ENCODE data around the gene EHMT1.

The EHMT1 gene

DNA sequence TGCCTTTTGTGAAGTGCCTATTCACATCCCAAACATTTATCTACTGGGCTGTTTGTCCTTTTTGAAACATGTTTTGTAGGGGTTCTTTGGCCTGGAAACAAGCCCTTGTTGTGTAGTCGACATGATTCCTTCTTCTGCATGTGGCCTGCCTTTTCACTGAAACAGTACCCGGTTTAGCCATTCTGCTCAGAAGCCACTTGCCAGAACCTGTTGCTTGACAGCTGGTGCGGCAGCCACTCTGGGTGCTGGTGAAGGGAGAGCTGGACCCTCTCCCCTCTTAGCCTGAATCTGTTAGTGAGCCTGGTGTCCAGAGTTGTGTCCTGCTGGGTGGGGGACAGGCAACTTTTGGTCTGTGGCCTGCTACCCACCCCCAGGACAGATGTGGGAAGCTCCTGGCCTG lies 129.9 kb downstream of the EHMT1 start:
- Histone ChIP-seq H3K36me3 (ENCODE audit: insufficient read depth, low read length) (peaks cover 78% of the 10 kb centered on the region), H3K27me3 (ENCODE audit: insufficient read depth, low read length) (no peaks in the 10 kb centered on the region), H3K27ac (ENCODE audit: low read depth, low read length) (no peak overlapping the region), H3K9ac (ENCODE audit: low read depth, low read length) (no peak overlapping the region), H3K4me1 (ENCODE audit: insufficient read depth, low read length) (peaks cover 3% of the 10 kb centered on the region; the same call in 1 of the 2 replicates), H3K9me3 (ENCODE audit: insufficient read depth, low read depth, low read length) (no peaks in the 10 kb centered on the region), H3K4me3 (ENCODE audit: low read length) (no peak overlapping the region)
- 97% methylated on average over 3 of the region's 3 CpGs for WGBS

GRCh38 chr9:137749511-137749910 lies 130.7 kb downstream of the EHMT1 start:
- WGBS: 95% methylated on average over 4 of the region's 4 CpGs
- H3K36me3 ChIP-seq (ENCODE audit: insufficient read depth, low read length): peaks cover 78% of the 10 kb centered on the region
- H3K27ac ChIP-seq (ENCODE audit: low read depth, low read length): no peak overlapping the region
- no peak overlapping the region for H3K4me3 ChIP-seq (ENCODE audit: low read length)
- no peaks in the 10 kb centered on the region for H3K9me3 ChIP-seq (ENCODE audit: insufficient read depth, low read depth, low read length)
- peaks cover 3% of the 10 kb centered on the region; the same call in 1 of the 2 replicates for H3K4me1 ChIP-seq (ENCODE audit: insufficient read depth, low read length)
- H3K9ac ChIP-seq (ENCODE audit: low read depth, low read length): no peak overlapping the region
- H3K27me3 ChIP-seq (ENCODE audit: insufficient read depth, low read length): no peaks in the 10 kb centered on the region

GRCh38 chr9:137750007-137750406 lies 131.2 kb downstream of the EHMT1 start:
- H3K27ac ChIP-seq (ENCODE audit: low read depth, low read length): no peak overlapping the region
- peaks cover 78% of the 10 kb centered on the region for H3K36me3 ChIP-seq (ENCODE audit: insufficient read depth, low read length)
- no peak overlapping the region for H3K4me3 ChIP-seq (ENCODE audit: low read length)
- peaks cover 3% of the 10 kb centered on the region; the same call in 1 of the 2 replicates for H3K4me1 ChIP-seq (ENCODE audit: insufficient read depth, low read length)
- no peaks in the 10 kb centered on the region for H3K9me3 ChIP-seq (ENCODE audit: insufficient read depth, low read depth, low read length)
- H3K27me3 ChIP-seq (ENCODE audit: insufficient read depth, low read length): no peaks in the 10 kb centered on the region
- no CpG with 5 or more reads among the region's 3 CpGs for WGBS
- H3K9ac ChIP-seq (ENCODE audit: low read depth, low read length): no peak overlapping the region

GRCh38 chr9:137750566-137750965 lies 131.8 kb downstream of the EHMT1 start:
- H3K9ac ChIP-seq (ENCODE audit: low read depth, low read length): no peak overlapping the region
- H3K27me3 ChIP-seq (ENCODE audit: insufficient read depth, low read length): no peaks in the 10 kb centered on the region
- WGBS: 92% methylated on average over 10 of the region's 10 CpGs
- H3K36me3 ChIP-seq (ENCODE audit: insufficient read depth, low read length): peaks cover 78% of the 10 kb centered on the region
- H3K27ac ChIP-seq (ENCODE audit: low read depth, low read length): no peak overlapping the region
- H3K9me3 ChIP-seq (ENCODE audit: insufficient read depth, low read depth, low read length): no peaks in the 10 kb centered on the region
- no peak overlapping the region for H3K4me3 ChIP-seq (ENCODE audit: low read length)
- H3K4me1 ChIP-seq (ENCODE audit: insufficient read depth, low read length): peaks cover 3% of the 10 kb centered on the region; the same call in 1 of the 2 replicates

DNA sequence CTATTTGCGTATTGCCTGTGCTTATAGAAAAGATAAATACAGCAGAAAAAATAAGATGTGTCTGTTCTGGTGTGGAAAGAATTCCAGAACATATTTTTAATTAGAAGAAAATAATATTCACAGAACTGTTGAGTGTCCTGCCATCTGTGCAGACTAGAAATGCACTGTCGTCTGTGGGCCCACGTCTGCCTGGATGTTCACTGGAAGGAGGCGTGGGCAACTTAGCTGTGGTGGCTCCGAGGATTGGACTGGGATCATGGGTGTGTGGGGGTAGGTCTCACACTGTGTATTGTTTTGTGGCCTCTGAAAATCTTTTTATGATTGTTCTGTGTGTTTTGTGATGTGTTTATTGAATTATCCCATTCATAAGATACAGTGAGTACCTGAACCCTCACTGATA lies 132.8 kb downstream of the EHMT1 start:
- Histone ChIP-seq H3K27me3 (ENCODE audit: insufficient read depth, low read length) (no peaks in the 10 kb centered on the region), H3K4me3 (ENCODE audit: low read length) (no peak overlapping the region), H3K4me1 (ENCODE audit: insufficient read depth, low read length) (no peaks in the 10 kb centered on the region), H3K27ac (ENCODE audit: low read depth, low read length) (no peak overlapping the region), H3K9me3 (ENCODE audit: insufficient read depth, low read depth, low read length) (no peaks in the 10 kb centered on the region), H3K36me3 (ENCODE audit: insufficient read depth, low read length) (peaks cover 78% of the 10 kb centered on the region), H3K9ac (ENCODE audit: low read depth, low read length) (no peak overlapping the region)
- WGBS: 94% methylated on average over 5 of the region's 5 CpGs

DNA sequence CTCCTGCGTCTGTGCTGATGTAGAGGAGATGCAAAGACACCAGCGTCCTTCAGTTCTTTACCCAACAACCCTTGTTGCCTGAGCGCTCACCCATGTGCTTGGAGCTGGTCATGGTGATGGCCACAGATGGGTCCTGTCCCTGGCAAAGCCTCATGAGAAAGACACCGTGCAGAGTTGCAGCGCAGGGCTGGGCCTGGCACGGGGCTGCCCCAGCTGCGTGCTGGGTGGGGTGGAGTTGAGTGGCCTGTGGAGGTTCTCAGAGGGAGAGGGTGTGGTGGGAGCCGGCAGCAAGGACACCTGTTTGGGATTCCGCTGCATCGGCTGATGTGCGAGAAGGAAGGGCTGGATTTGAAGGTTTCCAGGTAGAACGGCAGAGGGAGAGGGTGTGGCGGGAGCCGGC lies 133.6 kb downstream of the EHMT1 start:
- 92% methylated on average over 14 of the region's 14 CpGs for WGBS
- Histone ChIP-seq H3K27ac (ENCODE audit: low read depth, low read length) (no peak overlapping the region), H3K9ac (ENCODE audit: low read depth, low read length) (no peak overlapping the region), H3K4me1 (ENCODE audit: insufficient read depth, low read length) (no peaks in the 10 kb centered on the region), H3K27me3 (ENCODE audit: insufficient read depth, low read length) (no peaks in the 10 kb centered on the region), H3K4me3 (ENCODE audit: low read length) (no peak overlapping the region), H3K36me3 (ENCODE audit: insufficient read depth, low read length) (peaks cover 81% of the 10 kb centered on the region), H3K9me3 (ENCODE audit: insufficient read depth, low read depth, low read length) (no peaks in the 10 kb centered on the region)

GRCh38 chr9:137753192-137753765 lies 134.5 kb downstream of the EHMT1 start:
- no peak overlapping the region for H3K4me3 ChIP-seq (ENCODE audit: low read length)
- 96% methylated on average over 21 of the region's 22 CpGs for WGBS
- H3K4me1 ChIP-seq (ENCODE audit: insufficient read depth, low read length): no peaks in the 10 kb centered on the region
- H3K9me3 ChIP-seq (ENCODE audit: insufficient read depth, low read depth, low read length): no peaks in the 10 kb centered on the region
- H3K27ac ChIP-seq (ENCODE audit: low read depth, low read length): no peak overlapping the region
- no peaks in the 10 kb centered on the region for H3K27me3 ChIP-seq (ENCODE audit: insufficient read depth, low read length)
- no peak overlapping the region for H3K9ac ChIP-seq (ENCODE audit: low read depth, low read length)
- peaks cover 82% of the 10 kb centered on the region for H3K36me3 ChIP-seq (ENCODE audit: insufficient read depth, low read length)

DNA sequence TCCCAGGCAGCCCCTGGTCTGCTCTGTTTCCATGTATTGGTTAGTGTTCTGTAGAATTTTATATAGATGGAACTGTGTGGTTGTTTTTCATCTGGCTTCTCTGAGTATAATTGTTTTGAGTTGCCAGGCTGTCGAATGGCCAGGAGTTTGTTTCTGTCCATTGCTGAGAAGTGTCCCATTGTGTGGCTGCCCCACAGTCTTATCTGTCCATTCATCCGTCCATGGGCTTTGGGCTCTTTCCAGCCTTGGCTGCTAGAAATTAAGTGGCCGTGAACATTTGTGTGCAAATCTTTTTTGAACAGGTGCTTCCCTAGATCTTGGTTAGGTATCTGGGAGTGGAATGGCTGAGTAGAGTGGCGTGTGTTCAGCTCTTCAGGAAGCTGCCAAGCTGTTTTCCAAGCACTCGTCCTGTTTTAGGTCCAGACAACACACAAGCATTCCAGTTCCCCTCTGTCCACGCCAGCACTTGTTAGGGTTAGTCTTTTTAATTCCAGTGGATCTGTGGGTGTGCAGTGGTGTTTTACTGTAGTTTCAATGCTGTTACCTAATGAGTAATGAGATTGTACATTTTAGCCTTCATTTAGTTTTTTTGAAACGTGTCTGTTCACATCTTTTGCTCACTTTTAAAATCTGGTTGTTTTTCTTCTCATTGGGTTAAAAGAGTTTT lies 136.6 kb downstream of the EHMT1 start:
- Histone ChIP-seq H3K27me3 (ENCODE audit: insufficient read depth, low read length) (no peaks in the 10 kb centered on the region), H3K9me3 (ENCODE audit: insufficient read depth, low read depth, low read length) (no peaks in the 10 kb centered on the region), H3K4me1 (ENCODE audit: insufficient read depth, low read length) (no peaks in the 10 kb centered on the region), H3K27ac (ENCODE audit: low read depth, low read length) (no peak overlapping the region), H3K9ac (ENCODE audit: low read depth, low read length) (no peak overlapping the region), H3K4me3 (ENCODE audit: low read length) (no peak overlapping the region), H3K36me3 (ENCODE audit: insufficient read depth, low read length) (peaks cover 87% of the 10 kb centered on the region)
- WGBS: 95% methylated on average over 7 of the region's 7 CpGs

GRCh38 chr9:137756045-137756744 lies 137.4 kb downstream of the EHMT1 start:
- peaks cover 93% of the 10 kb centered on the region for H3K36me3 ChIP-seq (ENCODE audit: insufficient read depth, low read length)
- H3K9me3 ChIP-seq (ENCODE audit: insufficient read depth, low read depth, low read length): no peaks in the 10 kb centered on the region
- WGBS: 96% methylated on average over 13 of the region's 13 CpGs
- no peak overlapping the region for H3K27ac ChIP-seq (ENCODE audit: low read depth, low read length)
- H3K4me3 ChIP-seq (ENCODE audit: low read length): no peak overlapping the region
- no peaks in the 10 kb centered on the region for H3K4me1 ChIP-seq (ENCODE audit: insufficient read depth, low read length)
- H3K9ac ChIP-seq (ENCODE audit: low read depth, low read length): no peak overlapping the region
- no peaks in the 10 kb centered on the region for H3K27me3 ChIP-seq (ENCODE audit: insufficient read depth, low read length)

DNA sequence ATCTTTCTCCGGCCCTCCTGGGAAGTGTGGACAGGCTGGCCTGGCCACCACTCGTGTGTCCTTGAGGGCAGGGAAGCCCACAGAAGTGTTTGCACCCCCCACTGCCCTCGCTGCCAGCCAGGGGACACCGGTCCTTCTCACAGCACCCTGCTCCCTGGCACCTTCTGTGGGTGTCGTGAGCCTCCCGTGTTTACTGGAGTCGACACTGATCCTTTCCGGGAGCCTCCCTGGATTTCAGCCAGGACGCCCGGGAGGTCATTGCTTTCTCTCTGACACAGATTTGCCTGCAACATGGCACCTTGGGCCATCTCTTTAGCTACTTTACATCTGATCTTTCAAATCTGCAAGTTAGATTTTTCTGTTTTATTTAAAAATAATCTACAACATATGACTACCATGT lies 138.3 kb downstream of the EHMT1 start:
- Histone ChIP-seq H3K27me3 (ENCODE audit: insufficient read depth, low read length) (no peaks in the 10 kb centered on the region), H3K4me1 (ENCODE audit: insufficient read depth, low read length) (no peaks in the 10 kb centered on the region), H3K27ac (ENCODE audit: low read depth, low read length) (no peak overlapping the region), H3K36me3 (ENCODE audit: insufficient read depth, low read length) (peaks cover 91% of the 10 kb centered on the region), H3K9ac (ENCODE audit: low read depth, low read length) (no peak overlapping the region), H3K9me3 (ENCODE audit: insufficient read depth, low read depth, low read length) (no peaks in the 10 kb centered on the region), H3K4me3 (ENCODE audit: low read length) (no peak overlapping the region)
- 94% methylated on average over 10 of the region's 10 CpGs for WGBS

GRCh38 chr9:137757613-137758029 lies 138.8 kb downstream of the EHMT1 start:
- Histone ChIP-seq H3K4me1 (ENCODE audit: insufficient read depth, low read length) (no peaks in the 10 kb centered on the region), H3K36me3 (ENCODE audit: insufficient read depth, low read length) (peaks cover 91% of the 10 kb centered on the region), H3K4me3 (ENCODE audit: low read length) (no peak overlapping the region), H3K9ac (ENCODE audit: low read depth, low read length) (no peak overlapping the region), H3K9me3 (ENCODE audit: insufficient read depth, low read depth, low read length) (no peaks in the 10 kb centered on the region), H3K27me3 (ENCODE audit: insufficient read depth, low read length) (no peaks in the 10 kb centered on the region), H3K27ac (ENCODE audit: low read depth, low read length) (no peak overlapping the region)
- 96% methylated on average over 9 of the region's 9 CpGs for WGBS
